ENCODE results near the gene ZNF316. TPM values are rescaled to one million over a fixed set of nuclear protein-coding genes. Genes with fewer than 3 reads are reported as not detected.
"Not testable (repeated sequence)": the region's sequence is repeated elsewhere in the genome, so short reads cannot be mapped to it uniquely, and the experiment has no call there.

ZNF316 gene
- total RNA-seq, 1 experiment from 2014 or later: 15.1 TPM

DNA sequence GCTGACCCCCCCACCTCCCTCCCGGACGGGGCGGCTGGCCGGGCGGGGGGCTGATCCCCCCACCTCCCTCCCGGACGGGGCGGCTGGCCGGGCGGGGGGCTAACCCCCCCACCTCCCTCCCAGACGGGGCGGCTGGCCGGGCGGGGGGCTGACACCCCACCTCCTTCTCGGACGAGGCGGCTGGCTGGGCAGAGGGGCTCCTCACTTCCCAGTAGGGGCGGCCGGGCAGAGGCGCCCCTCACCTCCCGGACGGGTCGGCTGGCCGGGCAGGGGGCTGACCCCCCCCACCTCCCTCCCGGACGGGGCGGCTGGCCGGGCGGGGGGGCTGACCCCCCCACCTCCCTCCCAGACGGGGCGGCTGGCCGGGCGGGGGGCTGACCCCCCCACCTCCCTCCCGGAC, 33.7 kb downstream of the ZNF316 start:
- H3K4me1 Mint-ChIP-seq; H3K27ac Mint-ChIP-seq; ATAC-seq; CTCF ChIA-PET; H3K4me3 Mint-ChIP-seq; DNase-seq (ENCODE audit: low spot score); POLR2A ChIA-PET: not testable (repeated sequence)
- Mint-ChIP-seq H3K27me3 (ENCODE audit: low read depth) (peaks cover 36% of the 10 kb centered on the region), H3K9me3 (peaks cover 62% of the 10 kb centered on the region), H3K36me3 (peaks cover 82% of the 10 kb centered on the region)

DNA sequence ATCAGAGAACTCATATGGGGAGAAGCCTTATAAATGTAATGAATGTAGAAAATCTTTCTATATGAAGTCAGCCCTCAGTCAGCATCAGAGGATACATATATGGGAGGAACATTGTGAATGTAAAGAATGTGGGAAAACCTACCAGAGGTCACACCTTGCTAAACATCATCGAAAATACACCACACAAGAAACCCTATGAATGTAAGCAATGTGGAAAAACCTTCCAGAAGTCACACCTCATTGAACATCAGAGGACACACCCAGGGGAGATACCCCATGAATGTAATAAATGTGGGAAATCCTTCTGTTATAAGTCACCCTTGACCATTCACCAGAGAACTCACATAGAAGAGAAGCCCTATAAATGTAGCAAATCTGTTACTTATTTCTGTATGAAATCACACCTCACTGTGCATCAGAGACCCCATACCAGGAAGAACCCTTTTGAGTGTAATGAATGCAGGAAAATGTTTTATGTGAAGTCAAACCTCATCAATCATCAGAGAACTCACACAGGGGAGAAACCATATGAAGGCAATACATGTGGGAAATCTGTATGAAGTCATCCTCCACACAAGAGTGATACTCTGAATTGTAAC, 38.8 kb downstream of the ZNF316 start:
- TF ChIP-seq, protein P1, sequence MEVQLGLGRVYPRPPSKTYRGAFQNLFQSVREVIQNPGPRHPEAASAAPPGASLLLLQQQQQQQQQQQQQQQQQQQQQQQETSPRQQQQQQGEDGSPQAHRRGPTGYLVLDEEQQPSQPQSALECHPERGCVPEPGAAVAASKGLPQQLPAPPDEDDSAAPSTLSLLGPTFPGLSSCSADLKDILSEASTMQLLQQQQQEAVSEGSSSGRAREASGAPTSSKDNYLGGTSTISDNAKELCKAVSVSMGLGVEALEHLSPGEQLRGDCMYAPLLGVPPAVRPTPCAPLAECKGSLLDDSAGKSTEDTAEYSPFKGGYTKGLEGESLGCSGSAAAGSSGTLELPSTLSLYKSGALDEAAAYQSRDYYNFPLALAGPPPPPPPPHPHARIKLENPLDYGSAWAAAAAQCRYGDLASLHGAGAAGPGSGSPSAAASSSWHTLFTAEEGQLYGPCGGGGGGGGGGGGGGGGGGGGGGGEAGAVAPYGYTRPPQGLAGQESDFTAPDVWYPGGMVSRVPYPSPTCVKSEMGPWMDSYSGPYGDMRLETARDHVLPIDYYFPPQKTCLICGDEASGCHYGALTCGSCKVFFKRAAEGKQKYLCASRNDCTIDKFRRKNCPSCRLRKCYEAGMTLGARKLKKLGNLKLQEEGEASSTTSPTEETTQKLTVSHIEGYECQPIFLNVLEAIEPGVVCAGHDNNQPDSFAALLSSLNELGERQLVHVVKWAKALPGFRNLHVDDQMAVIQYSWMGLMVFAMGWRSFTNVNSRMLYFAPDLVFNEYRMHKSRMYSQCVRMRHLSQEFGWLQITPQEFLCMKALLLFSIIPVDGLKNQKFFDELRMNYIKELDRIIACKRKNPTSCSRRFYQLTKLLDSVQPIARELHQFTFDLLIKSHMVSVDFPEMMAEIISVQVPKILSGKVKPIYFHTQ (CRISPR knock-in tag; IDR thresholded peaks at IDR 0.05): no peak
- TF ChIP-seq HMGXB4 (CRISPR knock-in tag; IDR thresholded peaks at IDR 0.05): no peak
- TF ChIP-seq, protein P2, sequence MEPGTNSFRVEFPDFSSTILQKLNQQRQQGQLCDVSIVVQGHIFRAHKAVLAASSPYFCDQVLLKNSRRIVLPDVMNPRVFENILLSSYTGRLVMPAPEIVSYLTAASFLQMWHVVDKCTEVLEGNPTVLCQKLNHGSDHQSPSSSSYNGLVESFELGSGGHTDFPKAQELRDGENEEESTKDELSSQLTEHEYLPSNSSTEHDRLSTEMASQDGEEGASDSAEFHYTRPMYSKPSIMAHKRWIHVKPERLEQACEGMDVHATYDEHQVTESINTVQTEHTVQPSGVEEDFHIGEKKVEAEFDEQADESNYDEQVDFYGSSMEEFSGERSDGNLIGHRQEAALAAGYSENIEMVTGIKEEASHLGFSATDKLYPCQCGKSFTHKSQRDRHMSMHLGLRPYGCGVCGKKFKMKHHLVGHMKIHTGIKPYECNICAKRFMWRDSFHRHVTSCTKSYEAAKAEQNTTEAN (CRISPR knock-in tag; IDR thresholded peaks at IDR 0.05): no peak
- no peak for TF ChIP-seq ZBTB21 (CRISPR knock-in tag; IDR thresholded peaks at IDR 0.05; ENCODE audit: borderline replicate concordance)
- ChIA-PET POLR2A (no interaction called here), CTCF (no interaction called here)
- Mint-ChIP-seq H3K4me3 (no peak overlapping the region), H3K27ac (no peak overlapping the region), H3K27me3 (ENCODE audit: low read depth) (peaks cover 56% of the 10 kb centered on the region), H3K9me3 (peaks cover 74% of the 10 kb centered on the region), H3K4me1 (no peaks in the 10 kb centered on the region), H3K36me3 (peaks cover 82% of the 10 kb centered on the region)
- DNase-seq (ENCODE audit: low spot score) (no peak), ATAC-seq (no peak)

- H3K27me3 Mint-ChIP-seq (ENCODE audit: low read depth): peaks cover 36% of the 10 kb centered on the region
- peaks cover 89% of the 10 kb centered on the region for H3K9me3 Mint-ChIP-seq
- peaks cover 89% of the 10 kb centered on the region for H3K36me3 Mint-ChIP-seq
- ATAC-seq (no peak), DNase-seq (ENCODE audit: low spot score) (no peak)
- ChIA-PET POLR2A (no interaction called here), CTCF (no interaction called here)
- H3K27ac Mint-ChIP-seq: no peak overlapping the region
- H3K4me3 Mint-ChIP-seq: no peak overlapping the region
- TF ChIP-seq ZNF317 (CRISPR knock-in tag; IDR thresholded peaks at IDR 0.05; ENCODE audit: borderline replicate concordance, low read depth): no peak
- TF ChIP-seq, protein P3, sequence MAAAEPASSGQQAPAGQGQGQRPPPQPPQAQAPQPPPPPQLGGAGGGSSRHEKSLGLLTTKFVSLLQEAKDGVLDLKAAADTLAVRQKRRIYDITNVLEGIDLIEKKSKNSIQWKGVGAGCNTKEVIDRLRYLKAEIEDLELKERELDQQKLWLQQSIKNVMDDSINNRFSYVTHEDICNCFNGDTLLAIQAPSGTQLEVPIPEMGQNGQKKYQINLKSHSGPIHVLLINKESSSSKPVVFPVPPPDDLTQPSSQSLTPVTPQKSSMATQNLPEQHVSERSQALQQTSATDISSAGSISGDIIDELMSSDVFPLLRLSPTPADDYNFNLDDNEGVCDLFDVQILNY (CRISPR knock-in tag; IDR thresholded peaks at IDR 0.05): no peak
- TF ChIP-seq, protein P1 (CRISPR knock-in tag; IDR thresholded peaks at IDR 0.05): no peak
- no peak for TF ChIP-seq HMGXB4 (CRISPR knock-in tag; IDR thresholded peaks at IDR 0.05)
- no peak for TF ChIP-seq FOXK1 (CRISPR knock-in tag; IDR thresholded peaks at IDR 0.05)
- no peak for TF ChIP-seq ZNF416 (CRISPR knock-in tag; IDR thresholded peaks at IDR 0.05)
- no peak for TF ChIP-seq IRF2 (CRISPR knock-in tag; IDR thresholded peaks at IDR 0.05; ENCODE audit: borderline replicate concordance, low read depth)
- TF ChIP-seq NFATC4 (CRISPR knock-in tag; IDR thresholded peaks at IDR 0.05): no peak
- no peak for TF ChIP-seq SP1 (CRISPR knock-in tag; conservative IDR thresholded peaks at IDR 0.05)
- no peak for TF ChIP-seq CREM (CRISPR knock-in tag; IDR thresholded peaks at IDR 0.05)
- TF ChIP-seq ARID4B (CRISPR knock-in tag; IDR thresholded peaks at IDR 0.05; ENCODE audit: borderline replicate concordance): no peak
- H3K4me1 Mint-ChIP-seq: 0 out of 2 replicates have a peak, but pooled peaks cover 3% of the 10 kb centered on the region
Observed at GRCh38 chr7:6680146-6680545, 43.0 kb downstream of the ZNF316 start.

Data from WTC11 (cell line).